HEK293T (cell line): ENCODE data around the gene EPHA3.

Source experiments
- CTCF ChIA-PET: fragments of 350-600 bp; formaldehyde crosslinking; extraction: SDS; loops from one replicate; lab custom pipeline; 2021; ENCODE audit warnings: antibody characterized with exemption, inconsistent platforms; lab: Yijun Ruan, JAX
- POLR2A ChIA-PET: fragments of 350-600 bp; formaldehyde crosslinking; extraction: SDS; loops from one replicate; lab custom pipeline; 2020; ENCODE audit warnings: antibody characterized with exemption, inconsistent platforms; lab: Yijun Ruan, JAX
- DNase-seq: peaks from one replicate; pipeline ENCODE4 v3.0.0; 2012; ENCODE audit warnings: mixed read lengths; ENCODE audit errors: extremely low spot score
- ARNT ChIP-seq: fragments of 450-650 bp; IDR thresholded peaks from 2 replicates; pipeline ENCODE4 v1.6.1; 2017; ENCODE audit warnings: mild to moderate bottlenecking
- BHLHE40 ChIP-seq: fragments of 450-650 bp; IDR thresholded peaks from 2 replicates; pipeline ENCODE4 v1.6.1; 2016; ENCODE audit warnings: mild to moderate bottlenecking, moderate library complexity, borderline replicate concordance
- CTBP1 ChIP-seq: fragments of 450-650 bp; IDR thresholded peaks from 2 replicates; pipeline ENCODE4 v1.6.1; 2016; ENCODE audit warnings: borderline replicate concordance
- ELF4 ChIP-seq: fragments of 450-650 bp; IDR thresholded peaks from 2 replicates; pipeline ENCODE4 v1.6.1; 2017; ENCODE audit warnings: antibody characterized with exemption
- FOXA1 ChIP-seq: fragments of 450-650 bp; IDR thresholded peaks from 2 replicates; pipeline ENCODE4 v1.6.1; 2016; ENCODE audit warnings: mild to moderate bottlenecking
- FOXK2 ChIP-seq: fragments of 450-650 bp; IDR thresholded peaks from 2 replicates; pipeline ENCODE4 v1.6.1; 2016; ENCODE audit warnings: mild to moderate bottlenecking
- FOXM1 ChIP-seq: fragments of 450-650 bp; IDR thresholded peaks from 2 replicates; pipeline ENCODE4 v1.6.1; 2017; ENCODE audit warnings: mild to moderate bottlenecking, borderline replicate concordance
- HDGF ChIP-seq: fragments of 450-650 bp; IDR thresholded peaks from 2 replicates; pipeline ENCODE4 v1.6.1; 2017; ENCODE audit warnings: antibody characterized with exemption, borderline replicate concordance
- L3MBTL2 ChIP-seq: fragments of 450-650 bp; conservative IDR thresholded peaks from 2 replicates; pipeline ENCODE4 v1.6.1; 2016; ENCODE audit warnings: mild to moderate bottlenecking
- LEF1 ChIP-seq: fragments of 450-650 bp; IDR thresholded peaks from 2 replicates; pipeline ENCODE4 v1.6.1; 2017; ENCODE audit warnings: mild to moderate bottlenecking, borderline replicate concordance
- NFRKB ChIP-seq: fragments of 450-650 bp; IDR thresholded peaks from 2 replicates; pipeline ENCODE4 v1.6.1; 2016; ENCODE audit warnings: mild to moderate bottlenecking, moderate library complexity
- PKNOX1 ChIP-seq: fragments of 450-650 bp; IDR thresholded peaks from 2 replicates; pipeline ENCODE4 v1.6.1; 2016
- SP1 ChIP-seq: fragments of 450-650 bp; IDR thresholded peaks from 2 replicates; pipeline ENCODE4 v1.6.1; 2017
- SUZ12 ChIP-seq: fragments of 450-650 bp; IDR thresholded peaks from 2 replicates; pipeline ENCODE4 v1.6.1; 2016; ENCODE audit warnings: mild to moderate bottlenecking
- TARDBP ChIP-seq: fragments of 450-650 bp; IDR thresholded peaks from 2 replicates; pipeline ENCODE4 v1.6.1; 2016
- ZNF384 ChIP-seq: fragments of 450-650 bp; IDR thresholded peaks from 2 replicates; pipeline ENCODE4 v1.6.1; 2016

EPHA3 gene

GRCh38 chr3:89116476-89116875 lies 9.1 kb downstream of the EPHA3 start:
- TF ChIP-seq ZNF384, result peak; percentile 48
- no peak for TF ChIP-seq SUZ12
- ChIA-PET POLR2A (no interaction called here), CTCF (interaction anchor here (0.7 kb wide), 1 partner anchor 675 kb away, joined by 3 read pairs; no protein-coding TSS in a partner anchor)
- no peak for DNase-seq

- no peak for TF ChIP-seq BHLHE40
- TF ChIP-seq PKNOX1, result no peak
- TF ChIP-seq ARNT, result no peak
- no peak for TF ChIP-seq NFRKB
- TF ChIP-seq FOXM1, result no peak
- no peak for TF ChIP-seq SUZ12
- no peak for TF ChIP-seq ZNF384
- no peak for TF ChIP-seq FOXA1
- no peak for TF ChIP-seq CTBP1
- no peak for TF ChIP-seq TARDBP
- TF ChIP-seq L3MBTL2, result no peak
- no peak for TF ChIP-seq HDGF
- TF ChIP-seq ELF4, result no peak
- no peak for TF ChIP-seq FOXK2
- no peak for TF ChIP-seq LEF1
- no peak for TF ChIP-seq SP1
- ChIA-PET CTCF (no interaction called here), POLR2A (no interaction called here)
- DNase-seq, result no peak
Observed at GRCh38 chr3:89138048-89138447, 30.6 kb downstream of the EPHA3 start.

GRCh38 chr3:89139870-89140269 lies 32.4 kb downstream of the EPHA3 start:
- no peak for DNase-seq
- TF ChIP-seq FOXA1, result no peak
- peak; percentile 60; the same call in 1 of the 2 replicates for TF ChIP-seq PKNOX1
- no peak for TF ChIP-seq L3MBTL2
- ChIA-PET CTCF (no interaction called here), POLR2A (interaction anchor here (0.8 kb wide), 1 partner anchor 9 kb away, joined by 3 read pairs; no protein-coding TSS in a partner anchor)

- DNase-seq, result no peak
- ChIA-PET CTCF (no interaction called here), POLR2A (no interaction called here)
- no peak for TF ChIP-seq BHLHE40
- no peak for TF ChIP-seq TARDBP
- TF ChIP-seq SUZ12, result no peak
- TF ChIP-seq ELF4, result no peak
- TF ChIP-seq FOXK2, result no peak
- TF ChIP-seq FOXM1, result no peak
- TF ChIP-seq NFRKB, result no peak
- TF ChIP-seq ZNF384, result no peak
Observed at GRCh38 chr3:89144080-89144479, 36.7 kb downstream of the EPHA3 start.

GRCh38 chr3:89145995-89146394 lies 38.6 kb downstream of the EPHA3 start:
- DNase-seq, result no peak
- ChIA-PET POLR2A (no interaction called here), CTCF (no interaction called here)
- TF ChIP-seq ELF4, result no peak
- TF ChIP-seq SP1, result no peak
- no peak for TF ChIP-seq FOXK2

GRCh38 chr3:89154416-89154815 lies 47.0 kb downstream of the EPHA3 start:
- TF ChIP-seq LEF1, result no peak
- no peak for TF ChIP-seq BHLHE40
- no peak for TF ChIP-seq CTBP1
- TF ChIP-seq ARNT, result no peak
- no peak for TF ChIP-seq PKNOX1
- no peak for TF ChIP-seq L3MBTL2
- TF ChIP-seq NFRKB, result no peak
- no peak for TF ChIP-seq FOXM1
- TF ChIP-seq SUZ12, result no peak
- TF ChIP-seq FOXK2, result no peak
- TF ChIP-seq TARDBP, result no peak
- no peak for TF ChIP-seq FOXA1
- TF ChIP-seq SP1, result no peak
- no peak for TF ChIP-seq HDGF
- TF ChIP-seq ELF4, result no peak
- no peak for TF ChIP-seq ZNF384
- CTCF ChIA-PET, result no interaction called here
- no peak for DNase-seq
- POLR2A ChIA-PET, result no interaction called here

- ChIA-PET CTCF (no interaction called here), POLR2A (no interaction called here)
- no peak for DNase-seq
- no peak for TF ChIP-seq HDGF
- TF ChIP-seq CTBP1, result no peak
- TF ChIP-seq NFRKB, result no peak
- TF ChIP-seq ZNF384, result no peak
- TF ChIP-seq L3MBTL2, result no peak
Observed at GRCh38 chr3:89155811-89156210, 48.4 kb downstream of the EPHA3 start.

GRCh38 chr3:89157575-89157974 lies 50.2 kb downstream of the EPHA3 start:
- CTCF ChIA-PET, result no interaction called here
- POLR2A ChIA-PET, result no interaction called here
- TF ChIP-seq FOXA1 (no peak), SUZ12 (no peak), ZNF384 (no peak), HDGF (no peak), SP1 (no peak), L3MBTL2 (no peak), ARNT (no peak), ELF4 (no peak), BHLHE40 (no peak), LEF1 (no peak), TARDBP (no peak), FOXK2 (no peak)
- DNase-seq, result no peak
